Omental fat pad (tissue), 4 donors: Measurements from ENCODE around the gene OLIG1. TPM values are rescaled to one million over a fixed set of nuclear protein-coding genes. Genes with fewer than 3 reads are reported as not detected.

Experiments
- ATAC-seq: fragments of 150-250 bp; one replicate; pipeline ENCODE4 v1.9.1; 2016; ENCODE audit warnings: mild to moderate bottlenecking, moderate library complexity; ENCODE audit not compliant: low FRiP score
- DNase-seq: peaks from one replicate; pipeline ENCODE4 v3.0.0-alpha.2; 2019; ENCODE audit warnings: low spot score
- CTCF ChIP-seq, 3 donors: fragments of 450-650 bp; IDR thresholded peaks; one replicate each; pipeline ENCODE4 v1.5.1; 2016 to 2017; ENCODE audit warnings: antibody characterized with exemption in 3 of 3, mild to moderate bottlenecking in 3 of 3, moderate library complexity in 2 of 3
- total RNA-seq, 4 donors: library from RNA; depleted of rRNA; stranded (reverse); fragments of >200 nt; gene quantifications; one replicate each; pipeline ENCODE4 v1.1.0, GENCODE V29; 2016

OLIG1 gene
- total RNA-seq, 4 donors from 2014 or later, result not detected

GRCh38 chr21:33069243-33069642 lies 698 bp upstream of the OLIG1 start:
- no peak for DNase-seq
- no peak for ATAC-seq
- TF ChIP-seq CTCF (IDR thresholded peaks at IDR 0.05), result no peak

GRCh38 chr21:33069645-33069993 lies 322 bp upstream of the OLIG1 start:
- TF ChIP-seq CTCF (IDR thresholded peaks at IDR 0.05), result no peak
- ATAC-seq, result peak; percentile 15
- DNase-seq, result no peak

GRCh38 chr21:33070744-33070997 lies 730 bp downstream of the OLIG1 start:
- ATAC-seq (no peak), DNase-seq (no peak)
- no peak for TF ChIP-seq CTCF (IDR thresholded peaks at IDR 0.05)

- no peak for TF ChIP-seq CTCF (IDR thresholded peaks at IDR 0.05)
- DNase-seq (no peak), ATAC-seq (no peak)
Measured at GRCh38 chr21:33070998-33071769, 1.2 kb downstream of the OLIG1 start.

GRCh38 chr21:33071770-33072306 lies 1.9 kb downstream of the OLIG1 start:
- no peak for TF ChIP-seq CTCF (IDR thresholded peaks at IDR 0.05)
- DNase-seq (no peak), ATAC-seq (peak; percentile 20)

GRCh38 chr21:33073636-33074035 lies 3.7 kb downstream of the OLIG1 start:
- no peak for TF ChIP-seq CTCF (IDR thresholded peaks at IDR 0.05)
- ATAC-seq (no peak), DNase-seq (no peak)

- DNase-seq, result no peak
- no peak for ATAC-seq
Measured at GRCh38 chr21:33075128-33075527, 5.2 kb downstream of the OLIG1 start.

More at GRCh38 chr21:33075128-33075527, 5.2 kb downstream of the OLIG1 start:
- no peak for TF ChIP-seq CTCF (IDR thresholded peaks at IDR 0.05)
